Posterior vena cava (tissue), 2 donors: Measurements from ENCODE around the gene MAP2K5. TPM values are rescaled to one million over a fixed set of nuclear protein-coding genes. Genes with fewer than 3 reads are reported as not detected.
"Not testable (repeated sequence)": the region's sequence is repeated elsewhere in the genome, so short reads cannot be mapped to it uniquely, and the experiment has no call there.

Experiments
- DNase-seq: peaks from one replicate; pipeline ENCODE4 v3.0.0-alpha.2; 2020; ENCODE audit warnings: low spot score
- intact Hi-C, 2 donors: fragments of 100-400 bp; cut with DNase I; formaldehyde crosslinking; loops; one replicate each; pipeline versions ENCODE4 v1.14.1 to v1.14.2; 2022 to 2023
- total RNA-seq, 2 donors: library from RNA; stranded (reverse); fragmentation: NEBNext Ultra II Directional; extraction: Animal tissue kit (Norgen Biotek cat#: 25700); gene quantifications; one replicate each; pipeline ENCODE4 v1.2.1, GENCODE V29; 2021
- donor health status: DM: yes; HTN: yes; CAD: no.
- donor health status: DM: yes; HTN: yes; CAD: no.

Gene MAP2K5
- total RNA-seq, 2 donors from 2014 or later = 13.5 to 21.7 TPM

GRCh38 chr15:67632261-67632660 lies 89.8 kb downstream of the MAP2K5 start:
- no peak for DNase-seq
- intact Hi-C loops = no loop called here

- intact Hi-C loops = not testable (repeated sequence)
- DNase-seq = peak; percentile 75
Measured at GRCh38 chr15:67635950-67636349, 93.4 kb downstream of the MAP2K5 start.

DNA sequence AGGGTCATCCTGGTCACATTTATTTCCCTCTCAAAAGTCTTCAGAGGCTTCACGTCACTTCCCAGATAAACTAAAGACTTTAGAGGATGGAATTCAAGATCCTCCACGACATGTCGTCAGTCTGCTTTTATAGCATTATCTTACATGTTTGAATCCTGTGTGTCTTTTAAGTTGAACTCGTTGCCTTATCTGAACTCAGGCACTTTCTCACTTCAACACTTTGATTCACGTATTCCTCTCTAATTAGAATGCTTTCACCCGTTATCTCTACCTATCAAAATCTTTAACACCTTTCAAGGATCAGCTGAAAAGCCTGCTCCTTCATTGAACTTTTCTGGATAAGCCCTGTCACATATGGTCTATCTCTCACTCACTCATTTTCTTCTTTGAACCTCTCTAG lies 97.1 kb downstream of the MAP2K5 start:
- DNase-seq = no peak
- intact Hi-C loops = no loop called here

- intact Hi-C loops = no loop called here
- no peak for DNase-seq
Measured at GRCh38 chr15:67641453-67641852, 99.0 kb downstream of the MAP2K5 start.

- intact Hi-C loops = no loop called here
- DNase-seq = no peak
Measured at GRCh38 chr15:67646847-67647246, 104.3 kb downstream of the MAP2K5 start.

- no peak for DNase-seq
- intact Hi-C loops = no loop called here
Measured at GRCh38 chr15:67652586-67652985, 110.1 kb downstream of the MAP2K5 start.

- DNase-seq = no peak
- intact Hi-C loops = no loop called here
Measured at GRCh38 chr15:67660446-67660845, 117.9 kb downstream of the MAP2K5 start.

- intact Hi-C loops = no loop called here
- DNase-seq = no peak
Measured at GRCh38 chr15:67660874-67661606, 118.5 kb downstream of the MAP2K5 start.

GRCh38 chr15:67670647-67671305 lies 128.3 kb downstream of the MAP2K5 start:
- intact Hi-C loops = no loop called here
- DNase-seq = no peak

DNA sequence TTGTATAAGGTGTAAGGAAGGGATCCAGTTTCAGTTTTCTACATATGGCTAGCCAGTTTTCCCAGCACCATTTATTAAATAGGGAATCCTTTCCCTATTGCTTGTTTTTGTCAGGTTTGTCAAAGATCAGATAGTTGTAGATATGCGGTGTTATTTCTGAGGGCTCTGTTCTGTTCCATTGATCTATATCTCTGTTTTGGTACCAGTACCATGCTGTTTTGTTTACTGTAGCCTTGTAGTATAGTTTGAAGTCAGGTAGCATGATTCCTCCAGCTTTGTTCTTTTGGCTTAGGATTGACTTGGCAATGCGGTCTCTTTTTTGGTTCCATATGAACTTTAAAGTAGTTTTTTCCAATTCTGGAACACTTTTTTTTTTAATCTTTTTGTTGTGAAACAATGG lies 130.3 kb downstream of the MAP2K5 start:
- intact Hi-C loops = not testable (repeated sequence)

DNA sequence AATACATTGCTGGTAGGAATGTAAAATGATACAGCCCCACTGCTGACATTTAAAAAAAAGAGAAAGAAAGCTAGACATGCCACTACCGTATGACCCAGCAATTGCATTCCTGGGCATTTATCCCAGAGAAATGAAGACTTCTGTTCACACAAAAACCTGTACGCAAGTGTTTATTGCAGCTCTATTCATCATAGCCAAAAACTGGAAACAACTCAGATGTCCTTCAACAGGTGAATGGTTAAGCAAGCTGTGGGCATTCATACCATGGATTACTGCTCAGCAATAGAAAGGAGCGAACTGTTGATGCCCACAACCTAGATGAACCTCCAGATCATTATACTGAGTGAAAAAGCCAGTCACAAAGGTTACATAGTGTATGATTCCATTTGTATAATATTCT lies 132.5 kb downstream of the MAP2K5 start:
- intact Hi-C loops = no loop called here
- DNase-seq = no peak

More for the DNA sequence above, 130.3 kb downstream of the MAP2K5 start:
- not testable (repeated sequence) for DNase-seq

- DNase-seq = no peak
- intact Hi-C loops = loop anchor here in 1 of 2 donors (2.0 kb wide), 1 partner anchor 23 kb away; no protein-coding TSS in a partner anchor
Measured at GRCh38 chr15:67678089-67678488, 135.6 kb downstream of the MAP2K5 start.

DNA sequence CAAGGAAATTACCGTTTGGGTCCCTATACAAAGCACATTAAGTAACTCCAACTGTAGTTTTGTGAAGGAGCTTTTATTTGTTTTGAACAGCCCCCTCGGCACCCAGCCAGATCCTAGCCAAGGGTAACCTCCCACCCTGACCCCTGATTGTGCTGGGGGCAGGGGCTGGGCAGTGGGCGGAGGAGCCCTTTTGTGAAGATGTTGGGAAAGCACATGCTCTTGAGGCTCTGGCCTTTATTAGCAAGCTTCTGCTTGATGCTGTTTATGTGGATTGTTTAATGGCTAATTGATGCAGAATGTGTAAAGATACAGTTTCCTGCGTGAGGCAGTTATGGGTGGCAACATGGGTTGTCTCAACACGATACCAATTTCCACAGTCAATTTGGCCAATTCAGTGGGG lies 136.5 kb downstream of the MAP2K5 start:
- no peak for DNase-seq
- intact Hi-C loops = loop anchor here in 1 of 2 donors (2.0 kb wide), 1 partner anchor 24 kb away; no protein-coding TSS in a partner anchor

DNA sequence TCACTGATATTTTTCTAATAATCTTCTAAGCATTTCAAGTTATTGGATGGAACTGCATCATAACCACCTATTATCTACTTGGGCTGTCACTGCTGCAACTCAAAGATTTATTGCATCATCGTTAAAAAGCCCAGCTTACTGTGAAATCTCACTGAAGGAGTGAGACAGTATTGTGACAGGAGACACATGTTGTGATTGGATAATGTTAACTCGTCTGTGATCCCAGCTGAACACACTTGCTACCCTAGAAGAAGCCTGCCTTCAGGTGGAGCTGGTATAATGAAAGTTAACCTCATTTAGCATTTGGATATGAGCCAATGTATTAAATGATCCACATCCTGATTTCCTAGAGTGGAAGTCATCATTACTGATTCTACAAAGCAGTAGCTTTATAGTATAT lies 138.1 kb downstream of the MAP2K5 start:
- intact Hi-C loops = no loop called here
- no peak for DNase-seq

GRCh38 chr15:67685008-67685599 lies 142.6 kb downstream of the MAP2K5 start:
- intact Hi-C loops = no loop called here

DNA sequence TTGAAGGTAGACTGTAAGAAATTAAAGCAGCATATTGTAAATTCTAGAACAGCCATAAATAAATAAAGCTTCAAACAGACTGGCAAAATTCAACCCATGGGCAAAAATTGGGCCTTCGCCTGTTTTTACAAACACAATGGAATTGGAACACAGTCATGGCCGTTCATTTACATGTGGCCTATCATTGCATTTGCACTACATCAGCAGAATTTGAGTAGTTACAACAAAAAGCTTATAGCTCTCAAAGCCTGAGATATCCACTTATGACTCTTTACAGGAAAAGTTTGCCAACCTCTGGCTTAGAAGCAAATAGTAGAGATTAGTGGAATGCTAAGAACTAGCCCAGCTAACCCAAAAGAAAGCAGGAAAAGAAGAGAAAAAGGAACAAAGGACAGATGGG lies 143.2 kb downstream of the MAP2K5 start:
- intact Hi-C loops = no loop called here
- no peak for DNase-seq

More at GRCh38 chr15:67685008-67685599, 142.6 kb downstream of the MAP2K5 start:
- DNase-seq = no peak

GRCh38 chr15:67690936-67691335 lies 148.4 kb downstream of the MAP2K5 start:
- intact Hi-C loops = loop anchor here in 1 of 2 donors (5.0 kb wide), 1 partner anchor 774 kb away; no protein-coding TSS in a partner anchor
- no peak for DNase-seq

DNA sequence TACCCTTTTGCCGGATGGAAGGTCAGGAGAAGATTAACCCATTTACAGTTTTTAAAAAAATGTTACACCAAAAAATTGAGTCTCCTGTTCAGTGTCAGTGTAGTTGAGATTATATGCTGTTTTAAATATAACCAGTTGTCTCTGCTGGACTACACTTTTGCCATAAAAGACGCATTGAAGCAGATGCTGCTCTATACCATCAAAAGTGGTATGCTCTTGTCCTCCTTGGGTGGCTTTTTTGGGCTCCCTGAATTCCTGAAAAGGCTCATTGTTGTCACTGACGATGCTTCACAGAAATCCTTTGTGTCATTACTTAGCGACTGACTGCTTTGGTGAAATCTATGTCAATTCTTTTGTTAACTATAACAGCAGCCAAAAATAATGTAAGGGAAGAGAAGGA lies 148.9 kb downstream of the MAP2K5 start:
- intact Hi-C loops = loop anchor here in 1 of 2 donors (5.0 kb wide), 1 partner anchor 774 kb away; no protein-coding TSS in a partner anchor
- DNase-seq = no peak

DNA sequence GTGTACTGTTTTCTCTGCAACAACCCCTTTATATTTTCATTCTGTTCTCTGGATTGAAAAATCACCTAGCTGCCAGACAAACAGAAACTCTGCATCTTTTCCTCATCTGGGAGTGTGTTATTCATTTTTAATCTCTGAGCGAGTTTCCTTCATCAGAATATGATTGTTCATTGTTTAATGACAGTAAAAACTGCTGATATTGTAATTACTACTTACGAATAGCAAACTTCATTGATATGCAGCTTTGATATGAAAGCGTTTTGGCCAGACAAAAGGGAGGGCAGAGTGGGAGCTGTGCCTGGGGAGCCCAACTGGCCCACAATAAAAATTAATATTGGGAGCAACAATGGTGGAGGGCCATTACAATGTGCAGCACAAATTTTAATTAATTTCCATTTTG lies 150.1 kb downstream of the MAP2K5 start:
- intact Hi-C loops = loop anchor here in 1 of 2 donors (5.0 kb wide), 1 partner anchor 775 kb away; no protein-coding TSS in a partner anchor
- no peak for DNase-seq

GRCh38 chr15:67696087-67696486 lies 153.6 kb downstream of the MAP2K5 start:
- no peak for DNase-seq
- intact Hi-C loops = no loop called here
